A549 (cell line): ENCODE measurements around the gene GPR4. TPM values are rescaled to one million over a fixed set of nuclear protein-coding genes. Genes with fewer than 3 reads are reported as not detected.

Source experiments
- ATAC-seq, 2 experiments: fragments of 200-7000 bp in 1 of 2; fragments of >200 bp in 1 of 2; cut with Nextera tagmentation in 1 of 2; cut with Tn5 transposase in 1 of 2; 3 replicates each; pipeline versions ENCODE4 v1.8.0 to v1.9.1; 2018 to 2020; ENCODE audit warnings: mild to moderate bottlenecking in 1 of 2, moderate library complexity in 1 of 2
- CTCF ChIA-PET: fragments of 300-600 bp; sonication (Branson Sonifier 250); formaldehyde crosslinking; extraction: SDS; loops from one replicate; lab custom pipeline; 2021; ENCODE audit warnings: antibody characterized with exemption, inconsistent platforms; lab: Yijun Ruan, JAX
- POLR2A ChIA-PET: fragments of 350-600 bp; formaldehyde crosslinking; extraction: SDS; loops from one replicate; lab custom pipeline; 2021; ENCODE audit warnings: antibody characterized with exemption, inconsistent platforms; lab: Yijun Ruan, JAX
- DNase-seq, 2 experiments: peaks; one replicate each; pipeline versions ENCODE4 v3.0.0 to v3.0.0-alpha.2; 2011 to 2016; ENCODE audit warnings: low read depth in 1 of 2, low spot score in 1 of 2
- FAIRE-seq: peaks from 2 replicates; lab custom pipeline; 2011; peaks lifted over from hg19 to GRCh38; lab: Jason Lieb, UNC
- H3K27ac ChIP-seq, 2 experiments: fragments of >200 bp; sonication (Bioruptor Twin); formaldehyde crosslinking; 3 replicates each; pipeline ENCODE4 v1.5.1; 2016 to 2017
- H3K4me1 ChIP-seq: fragments of >200 bp; sonication (Bioruptor Twin); formaldehyde crosslinking; 3 replicates; pipeline ENCODE4 v1.6.1; 2016
- H3K4me2 ChIP-seq: fragments of >200 bp; sonication (Bioruptor Twin); formaldehyde crosslinking; 3 replicates; pipeline ENCODE4 v1.6.1; 2016
- H3K4me3 ChIP-seq: fragments of >200 bp; sonication (Bioruptor Twin); formaldehyde crosslinking; 3 replicates; pipeline ENCODE4 v1.5.1; 2016
- H3K9me3 ChIP-seq: fragments of >200 bp; sonication (Bioruptor Twin); formaldehyde crosslinking; 3 replicates; pipeline ENCODE4 v1.6.1; 2016
- BCL3 ChIP-seq: fragments of >200 bp; sonication (Bioruptor Twin); formaldehyde crosslinking; IDR thresholded peaks from 3 replicates; pipeline ENCODE4 v1.6.1; 2016
- BHLHE40 ChIP-seq: IDR thresholded peaks from 2 replicates; pipeline ENCODE4 v1.6.1; 2012; ENCODE audit warnings: low read depth, low read length, inconsistent platforms
- CBX2 ChIP-seq: fragments of 200-600 bp; sonication (generic); IDR thresholded peaks from 2 replicates; pipeline ENCODE4 v1.6.1; 2016; ENCODE audit warnings: low read depth, mild to moderate bottlenecking, borderline replicate concordance
- CEBPB ChIP-seq, 2 experiments: fragments of >200 bp in 1 of 2; sonication (Bioruptor Twin) in 1 of 2; formaldehyde crosslinking in 1 of 2; IDR thresholded peaks; 2 replicates each; pipeline ENCODE4 v1.6.1; 2012 to 2016
- E2F6 ChIP-seq: IDR thresholded peaks from 2 replicates; pipeline ENCODE4 v1.6.1; 2012; ENCODE audit warnings: low read depth, borderline replicate concordance
- HES2 ChIP-seq: fragments of >200 bp; sonication (Bioruptor Twin); formaldehyde crosslinking; IDR thresholded peaks from 2 replicates; pipeline ENCODE4 v1.6.1; 2016
- KDM1A ChIP-seq: fragments of 200-600 bp; sonication (generic); IDR thresholded peaks from 2 replicates; pipeline ENCODE4 v1.6.1; 2016; ENCODE audit warnings: low read depth, mild to moderate bottlenecking
- NFE2L2 ChIP-seq: fragments of 150-350 bp; conservative IDR thresholded peaks from 2 replicates; pipeline ENCODE4 v1.6.1; 2014; ENCODE audit warnings: low read length
- PBX3 ChIP-seq: IDR thresholded peaks from 2 replicates; pipeline ENCODE4 v1.6.1; 2012
- REST ChIP-seq: fragments of 200-600 bp; sonication (generic); IDR thresholded peaks from 2 replicates; pipeline ENCODE4 v1.6.1; 2016; ENCODE audit warnings: antibody characterized with exemption, mild to moderate bottlenecking, moderate library complexity
- RFX5 ChIP-seq: fragments of 450-650 bp; IDR thresholded peaks from 2 replicates; pipeline ENCODE4 v1.7.1; 2014; ENCODE audit warnings: antibody characterized with exemption, mild to moderate bottlenecking, moderate library complexity
- RNF2 ChIP-seq: fragments of 200-600 bp; sonication (generic); IDR thresholded peaks from 2 replicates; pipeline ENCODE4 v1.6.1; 2016; ENCODE audit warnings: low read depth, mild to moderate bottlenecking, antibody characterized with exemption, moderate library complexity, borderline replicate concordance
- ZC3H11A ChIP-seq: fragments of 450-650 bp; IDR thresholded peaks from 2 replicates; pipeline ENCODE4 v1.6.1; 2014; ENCODE audit warnings: antibody characterized with exemption, mild to moderate bottlenecking
- ZSCAN20 ChIP-seq: fragments of 250-450 bp; sonication (Bioruptor Pico); IDR thresholded peaks from 2 replicates; pipeline ENCODE4 v1.8.0; 2022; ENCODE audit warnings: mild to moderate bottlenecking, moderate library complexity
- WGBS: methylation state at CpG from one replicate; pipeline ENCODE4 v1.1.6; 2017; ENCODE audit errors: missing lambda C conversion rate; 5-methylcytosine and 5-hydroxymethylcytosine counted together
- polyA plus RNA-seq, 4 experiments: library from polyadenylated mRNA; depleted of rRNA in 3 of 4; stranded (reverse); fragments of >200 nt; fragmentation: RNase III in 1 of 4; extraction: RNeasy Plus Mini Kit Qiagen cat#74134 plus additional on column Dnase treatment in 1 of 4; gene quantifications; 2 replicates in 3 of 4; 3 replicates in 1 of 4; pipeline ENCODE4 v1.2.3, GENCODE V29; 2011 to 2017

The GPR4 gene
- polyA plus RNA-seq, 2 of the 4 experiments (the other 2 are of a cell fraction): 0.03 to 0.10 TPM

GRCh38 chr19:45645631-45646344 is 43.8 kb upstream of the GPR4 start (continued):
- TF ChIP-seq PBX3 (no peak), E2F6 (peak; percentile 66; the same call in 1 of the 2 replicates)

GRCh38 chr19:45645068-45645630 is 43.1 kb upstream of the GPR4 start:
- peaks cover 33% of the 10 kb centered on the region for H3K4me1 ChIP-seq
- peak overlapping the region; percentile 69 for H3K4me2 ChIP-seq
- 52% methylated on average over 27 of the region's 35 CpGs for WGBS
- peak; percentile 84 for TF ChIP-seq RFX5
- TF ChIP-seq CBX2: no peak
- TF ChIP-seq KDM1A: peak; percentile 85
- peak overlapping the region; percentile 48 for H3K4me3 ChIP-seq
- CTCF ChIA-PET: interaction anchor here (0.6 to 7.8 kb wide), 16 partner anchors 8 to 243 kb away, joined by 3 to 91 read pairs (median 4); partner anchors contain the start of gene OPA3
- FAIRE-seq: no peak
- DNase-seq: no peak
- H3K27ac ChIP-seq: peak overlapping the region in 1 of 2 experiments; percentile 8; a peak in 1 of 6 replicates
- POLR2A ChIA-PET: interaction anchor here (0.8 to 1.7 kb wide), 8 partner anchors 15 to 178 kb away, joined by 3 to 7 read pairs (median 4); partner anchors contain the start of genes FOSB, QPCTL and SNRPD2
- 0 out of 6 replicates have a peak, but pooled peaks of 1 of the 2 experiments have one; percentile 0 for ATAC-seq
- no peaks in the 10 kb centered on the region for H3K9me3 ChIP-seq

GRCh38 chr19:45643927-45644771 is 42.1 kb upstream of the GPR4 start:
- ATAC-seq: no peak

More at GRCh38 chr19:45643927-45644771, 42.1 kb upstream of the GPR4 start:
- 66% methylated on average over 14 of the region's 14 CpGs for WGBS
- H3K4me3 ChIP-seq: no peak overlapping the region
- H3K4me2 ChIP-seq: no peak overlapping the region
- ChIA-PET CTCF (interaction anchor here (1.0 to 15.1 kb wide), 39 partner anchors 8 to 240 kb away, joined by 3 to 437 read pairs (median 31); partner anchors contain the start of genes FOSB, GIPR, OPA3 and PPP1R13L), POLR2A (interaction anchor here (0.8 kb wide), 1 partner anchor 148 kb away, joined by 4 read pairs; no protein-coding TSS in a partner anchor)
- peaks cover 40% of the 10 kb centered on the region for H3K4me1 ChIP-seq
- TF ChIP-seq ZC3H11A (no peak), ZSCAN20 (CRISPR knock-in tag) (no peak), NFE2L2 (no peak), RNF2 (no peak), BCL3 (no peak), REST (no peak), BHLHE40 (no peak), HES2 (no peak), CEBPB (IDR thresholded peaks at IDR 0.05) (no peak)
- H3K27ac ChIP-seq: no peak overlapping the region; a peak in 1 of 6 replicates
- FAIRE-seq (no peak), DNase-seq (no peak)
- no peaks in the 10 kb centered on the region for H3K9me3 ChIP-seq
